Body of pancreas (tissue), 4 donors: ENCODE data around the gene ROMO1. TPM values are rescaled to one million over a fixed set of nuclear protein-coding genes. Genes with fewer than 3 reads are reported as not detected.
"Not testable (repeated sequence)": the region's sequence is repeated elsewhere in the genome, so short reads cannot be mapped to it uniquely, and the experiment has no call there.

Experiments used
- ATAC-seq: fragments of 150-250 bp; one replicate; pipeline ENCODE4 v1.9.1; 2016
- DNase-seq, 4 donors: peaks; one replicate each; pipeline ENCODE4 v3.0.0-alpha.2; 2019
- H3K27ac ChIP-seq, 4 donors: fragments of 200-600 bp; sonication (generic); 1 replicate in 3 of 4; 2 replicates in 1 of 4; pipeline versions ENCODE4 v1.5.1 to v1.6.1; 2016 to 2019; ENCODE audit warnings: mild to moderate bottlenecking in 1 of 4, mixed read lengths in 1 of 4, moderate library complexity in 1 of 4
- H3K27me3 ChIP-seq, 2 donors: fragments of 200-600 bp; sonication (generic); one replicate each; pipeline ENCODE4 v1.6.0; 2016; ENCODE audit warnings: mild to moderate bottlenecking in 1 of 2
- H3K36me3 ChIP-seq, 2 donors: fragments of 200-600 bp; sonication (generic); replicated peaks in 1 of 2; 2 replicates each; pipeline ENCODE4 v1.5.1; 2016; ENCODE audit warnings: low read depth in 2 of 2; ENCODE audit not compliant: insufficient read depth in 1 of 2
- H3K4me1 ChIP-seq: fragments of 200-600 bp; sonication (generic); one replicate; pipeline ENCODE4 v1.6.0; 2016
- H3K4me3 ChIP-seq, 2 donors: fragments of 200-600 bp; sonication (generic); 1 replicate in 1 of 2; 2 replicates in 1 of 2; pipeline ENCODE4 v1.5.1; 2016 to 2019
- H3K9me3 ChIP-seq, 3 donors: fragments of 200-600 bp; sonication (generic); 1 replicate in 2 of 3; 2 replicates in 1 of 3; pipeline ENCODE4 v1.5.1; 2016
- POLR2A ChIP-seq, 3 donors: fragments of 450-650 bp; IDR thresholded peaks; one replicate each; pipeline ENCODE4 v1.6.1; 2016; ENCODE audit warnings: antibody characterized with exemption in 3 of 3, mild to moderate bottlenecking in 2 of 3
- WGBS, 2 donors: methylation state at CpG; one replicate each; pipeline ENCODE4 v1.1.5; 2017; 5-methylcytosine and 5-hydroxymethylcytosine counted together
- intact Hi-C: fragments of 100-400 bp; cut with DNase I; formaldehyde crosslinking; loops from one replicate; pipeline ENCODE4 v1.15.1; 2023
- total RNA-seq, 2 donors: library from RNA; depleted of rRNA; stranded (reverse); fragments of >200 nt; gene quantifications; one replicate each; pipeline ENCODE4 v1.1.0, GENCODE V29; 2016
- TF ChIP-seq, protein P1 (sequence below), 7 experiments: fragments of 450-650 bp in 4 of 7; fragments of 200-600 bp in 3 of 7; sonication (generic) in 3 of 7; IDR thresholded peaks; one replicate each; pipeline ENCODE4 v1.5.1; 2016 to 2019; ENCODE audit warnings: antibody characterized with exemption in 7 of 7

The ROMO1 gene
- total RNA-seq, 2 donors from 2014 or later: 55.0 to 192 TPM

DNA sequence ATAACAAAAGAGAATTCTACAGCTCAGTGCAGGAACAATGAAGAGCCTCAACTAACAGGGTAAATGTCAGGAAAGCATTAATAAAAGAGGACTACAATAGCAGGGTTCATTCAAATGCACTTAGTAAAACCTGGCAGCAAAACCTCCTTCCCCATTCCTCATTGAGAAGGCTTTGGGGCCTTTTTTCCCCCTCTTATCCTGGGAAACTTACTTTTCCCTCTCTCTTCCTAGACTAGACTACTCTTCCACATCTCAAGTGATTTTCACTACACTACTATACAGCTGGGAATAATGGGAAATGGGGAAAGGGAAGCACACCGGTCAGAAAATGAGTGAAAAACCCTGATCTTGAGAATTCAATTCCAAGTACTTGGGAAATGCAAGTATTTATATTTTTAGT, 10.1 kb downstream of the ROMO1 start:
- Histone ChIP-seq H3K4me3 (no peak overlapping the region), H3K9me3 (no peaks in the 10 kb centered on the region), H3K4me1 (peaks cover 27% of the 10 kb centered on the region), H3K36me3 (peaks cover 23 to 51% of the 10 kb centered on the region in 2 donors), H3K27me3 (no peaks in the 10 kb centered on the region), H3K27ac (no peak overlapping the region)
- DNase-seq (no peak), ATAC-seq (no peak)
- no peak for TF ChIP-seq POLR2A (IDR thresholded peaks at IDR 0.05)
- TF ChIP-seq, protein P1, sequence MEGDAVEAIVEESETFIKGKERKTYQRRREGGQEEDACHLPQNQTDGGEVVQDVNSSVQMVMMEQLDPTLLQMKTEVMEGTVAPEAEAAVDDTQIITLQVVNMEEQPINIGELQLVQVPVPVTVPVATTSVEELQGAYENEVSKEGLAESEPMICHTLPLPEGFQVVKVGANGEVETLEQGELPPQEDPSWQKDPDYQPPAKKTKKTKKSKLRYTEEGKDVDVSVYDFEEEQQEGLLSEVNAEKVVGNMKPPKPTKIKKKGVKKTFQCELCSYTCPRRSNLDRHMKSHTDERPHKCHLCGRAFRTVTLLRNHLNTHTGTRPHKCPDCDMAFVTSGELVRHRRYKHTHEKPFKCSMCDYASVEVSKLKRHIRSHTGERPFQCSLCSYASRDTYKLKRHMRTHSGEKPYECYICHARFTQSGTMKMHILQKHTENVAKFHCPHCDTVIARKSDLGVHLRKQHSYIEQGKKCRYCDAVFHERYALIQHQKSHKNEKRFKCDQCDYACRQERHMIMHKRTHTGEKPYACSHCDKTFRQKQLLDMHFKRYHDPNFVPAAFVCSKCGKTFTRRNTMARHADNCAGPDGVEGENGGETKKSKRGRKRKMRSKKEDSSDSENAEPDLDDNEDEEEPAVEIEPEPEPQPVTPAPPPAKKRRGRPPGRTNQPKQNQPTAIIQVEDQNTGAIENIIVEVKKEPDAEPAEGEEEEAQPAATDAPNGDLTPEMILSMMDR (IDR thresholded peaks at IDR 0.05): no peak
- 67 to 86% methylated on average over 1 of the region's 1 CpG for WGBS, 2 donors
- intact Hi-C loops: no loop called here

DNA sequence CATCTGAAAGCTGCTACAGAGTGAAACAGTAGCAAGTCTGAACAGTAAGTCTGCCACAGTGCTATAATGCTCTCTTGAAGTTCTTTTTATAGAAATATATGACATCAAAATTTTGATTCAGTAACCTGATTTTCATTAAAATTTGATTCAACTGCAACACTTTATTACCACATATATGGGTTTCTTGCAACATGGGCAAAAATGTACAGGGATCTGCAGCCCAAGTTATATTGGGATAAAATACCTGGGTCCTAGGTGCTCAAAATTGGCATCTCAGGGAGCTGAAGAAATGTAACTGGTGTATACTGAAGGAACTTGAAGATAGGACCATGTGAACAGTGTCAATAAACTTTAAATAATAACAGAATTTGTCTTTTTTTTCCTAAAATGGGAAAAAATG, 10.8 kb downstream of the ROMO1 start:
- Histone ChIP-seq H3K36me3 (peaks cover 21 to 49% of the 10 kb centered on the region in 2 donors), H3K4me1 (peaks cover 27% of the 10 kb centered on the region), H3K27me3 (no peaks in the 10 kb centered on the region), H3K9me3 (no peaks in the 10 kb centered on the region), H3K27ac (no peak overlapping the region), H3K4me3 (no peak overlapping the region)
- TF ChIP-seq POLR2A (IDR thresholded peaks at IDR 0.05): no peak
- TF ChIP-seq, protein P1 (IDR thresholded peaks at IDR 0.05): no peak
- intact Hi-C loops: no loop called here
- ATAC-seq: no peak
- DNase-seq: no peak

DNA sequence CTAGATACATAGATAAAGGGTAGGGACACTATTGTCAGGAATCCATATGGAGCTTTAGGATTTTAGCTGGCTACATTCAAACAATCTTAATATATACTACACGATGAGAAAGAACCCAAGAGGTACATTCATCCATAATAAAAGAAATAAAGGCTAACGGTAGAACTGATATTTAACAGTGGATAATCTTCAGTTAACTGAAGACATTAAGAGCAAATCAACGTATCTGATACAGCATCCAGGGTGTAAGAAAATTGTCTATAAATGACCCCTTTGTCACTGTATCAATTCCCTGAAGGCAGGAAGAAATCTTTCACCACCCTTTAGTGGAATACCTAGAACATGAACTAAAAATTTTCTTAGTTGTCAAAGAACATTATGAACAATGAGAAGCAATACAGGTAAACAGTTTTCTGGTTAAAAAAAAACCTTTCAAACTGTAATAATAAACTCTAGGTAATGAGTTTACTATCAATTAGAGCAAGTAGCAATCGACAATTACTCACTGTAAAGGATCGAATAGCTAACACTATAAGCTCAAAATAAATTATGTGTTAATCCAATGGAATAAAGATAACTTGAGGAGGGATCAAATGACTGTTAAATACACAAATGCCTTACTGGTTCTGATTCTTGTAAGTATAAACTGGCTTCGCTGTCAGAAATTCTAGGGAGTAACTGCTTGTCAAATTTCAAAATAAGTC, 11.8 kb downstream of the ROMO1 start:
- DNase-seq: no peak
- H3K27me3 ChIP-seq: no peaks in the 10 kb centered on the region
- H3K27ac ChIP-seq: no peak overlapping the region
- H3K9me3 ChIP-seq: no peaks in the 10 kb centered on the region
- WGBS, 2 donors: 37 to 40% methylated on average over 6 of the region's 6 CpGs
- no peak for ATAC-seq
- H3K4me1 ChIP-seq: peaks cover 27% of the 10 kb centered on the region
- H3K36me3 ChIP-seq: peaks cover 13 to 56% of the 10 kb centered on the region in 2 donors
- intact Hi-C loops: no loop called here
- no peak overlapping the region for H3K4me3 ChIP-seq
- TF ChIP-seq, protein P1 (IDR thresholded peaks at IDR 0.05): no peak
- no peak for TF ChIP-seq POLR2A (IDR thresholded peaks at IDR 0.05)

DNA sequence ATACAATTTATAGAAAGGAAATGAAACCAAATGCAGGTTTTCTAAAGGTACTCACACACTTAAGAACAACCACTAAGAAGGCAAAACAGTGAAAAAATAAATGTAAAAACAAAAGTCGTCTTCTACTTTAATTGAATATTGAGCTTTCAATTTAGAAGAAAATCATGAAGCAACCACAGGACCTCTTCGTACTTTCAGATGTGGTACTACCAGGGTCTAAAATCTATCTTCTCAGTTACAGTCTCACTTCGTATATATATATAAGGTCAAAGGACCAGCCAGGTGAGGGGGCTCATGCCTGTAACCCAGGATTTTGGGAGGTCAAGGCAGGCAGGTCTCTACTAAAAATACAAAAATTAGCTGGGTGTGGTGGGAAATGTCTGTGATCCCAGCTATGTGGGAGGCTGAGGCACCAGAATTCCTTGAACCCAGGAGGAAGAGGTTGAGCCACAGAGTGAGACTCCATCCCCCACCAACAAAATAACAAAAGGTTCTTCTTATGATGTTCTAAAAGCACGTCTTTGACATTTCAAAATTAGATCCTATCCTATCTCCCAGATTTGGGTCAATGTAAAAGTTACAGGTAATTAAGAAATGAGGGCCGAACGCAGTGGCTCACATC, 12.5 kb downstream of the ROMO1 start:
- peaks cover 16 to 56% of the 10 kb centered on the region in 2 donors for H3K36me3 ChIP-seq
- ATAC-seq: no peak
- no peak for DNase-seq
- H3K9me3 ChIP-seq: no peaks in the 10 kb centered on the region
- H3K4me3 ChIP-seq: no peak overlapping the region
- intact Hi-C loops: no loop called here
- H3K27me3 ChIP-seq: no peaks in the 10 kb centered on the region
- 60 to 67% methylated on average over 6 of the region's 6 CpGs for WGBS, 2 donors
- H3K27ac ChIP-seq: no peak overlapping the region
- TF ChIP-seq, protein P1 (IDR thresholded peaks at IDR 0.05): no peak
- TF ChIP-seq POLR2A (IDR thresholded peaks at IDR 0.05): no peak
- peaks cover 27% of the 10 kb centered on the region for H3K4me1 ChIP-seq

DNA sequence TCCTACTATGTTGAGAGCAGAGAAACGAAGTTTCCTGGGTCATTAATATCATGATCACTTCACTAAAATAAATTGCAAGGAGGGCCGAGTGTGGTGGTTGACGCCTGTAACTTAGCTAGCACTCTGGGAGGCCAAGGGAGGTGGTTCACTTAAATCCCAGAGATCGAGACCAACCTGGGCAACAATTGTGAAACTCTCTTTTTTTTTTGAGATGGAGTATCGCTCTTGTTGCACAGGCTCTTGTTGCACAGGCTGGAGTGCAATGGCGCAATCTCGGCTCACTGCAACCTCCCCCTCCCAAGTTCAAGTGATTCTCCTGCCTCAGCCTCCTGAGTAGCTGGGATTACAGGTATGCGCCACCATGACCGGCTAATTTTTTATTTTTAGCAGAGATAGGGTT, 13.9 kb downstream of the ROMO1 start:
- H3K4me3 ChIP-seq, DNase-seq, ATAC-seq, H3K9me3 ChIP-seq, H3K27me3 ChIP-seq, H3K27ac ChIP-seq, intact Hi-C loops: not testable (repeated sequence)
- Histone ChIP-seq H3K36me3 (peaks cover 16 to 64% of the 10 kb centered on the region in 2 donors), H3K4me1 (peaks cover 27% of the 10 kb centered on the region)
- WGBS, 2 donors: 79 to 83% methylated on average over 9 of the region's 9 CpGs
